ENCODE results near the gene IFNA2.
A peak's percentile ranks its signal among the peaks of the same experiment; 100 is the strongest.

The IFNA2 gene

GRCh38 chr9:21350787-21351186 is 34.4 kb downstream of the IFNA2 start, which contains the start of gene IFNA6:
IFNA6 (minus strand) TSS chr9:21350887; CDS start chr9:21350887, 0 bp downstream.
- TF ChIP-seq, protein P1, sequence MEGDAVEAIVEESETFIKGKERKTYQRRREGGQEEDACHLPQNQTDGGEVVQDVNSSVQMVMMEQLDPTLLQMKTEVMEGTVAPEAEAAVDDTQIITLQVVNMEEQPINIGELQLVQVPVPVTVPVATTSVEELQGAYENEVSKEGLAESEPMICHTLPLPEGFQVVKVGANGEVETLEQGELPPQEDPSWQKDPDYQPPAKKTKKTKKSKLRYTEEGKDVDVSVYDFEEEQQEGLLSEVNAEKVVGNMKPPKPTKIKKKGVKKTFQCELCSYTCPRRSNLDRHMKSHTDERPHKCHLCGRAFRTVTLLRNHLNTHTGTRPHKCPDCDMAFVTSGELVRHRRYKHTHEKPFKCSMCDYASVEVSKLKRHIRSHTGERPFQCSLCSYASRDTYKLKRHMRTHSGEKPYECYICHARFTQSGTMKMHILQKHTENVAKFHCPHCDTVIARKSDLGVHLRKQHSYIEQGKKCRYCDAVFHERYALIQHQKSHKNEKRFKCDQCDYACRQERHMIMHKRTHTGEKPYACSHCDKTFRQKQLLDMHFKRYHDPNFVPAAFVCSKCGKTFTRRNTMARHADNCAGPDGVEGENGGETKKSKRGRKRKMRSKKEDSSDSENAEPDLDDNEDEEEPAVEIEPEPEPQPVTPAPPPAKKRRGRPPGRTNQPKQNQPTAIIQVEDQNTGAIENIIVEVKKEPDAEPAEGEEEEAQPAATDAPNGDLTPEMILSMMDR (IDR thresholded peaks at IDR 0.05; ENCODE audit: low read depth, low read length, missing control alignments) = no peak
- no peak within 1 kb of the TSS for H3K4me3 ChIP-seq (replicated peaks; ENCODE audit: low read depth, low read length)
- DNase-seq (ENCODE audit: extremely low read depth, low read depth) = no peak

DNA sequence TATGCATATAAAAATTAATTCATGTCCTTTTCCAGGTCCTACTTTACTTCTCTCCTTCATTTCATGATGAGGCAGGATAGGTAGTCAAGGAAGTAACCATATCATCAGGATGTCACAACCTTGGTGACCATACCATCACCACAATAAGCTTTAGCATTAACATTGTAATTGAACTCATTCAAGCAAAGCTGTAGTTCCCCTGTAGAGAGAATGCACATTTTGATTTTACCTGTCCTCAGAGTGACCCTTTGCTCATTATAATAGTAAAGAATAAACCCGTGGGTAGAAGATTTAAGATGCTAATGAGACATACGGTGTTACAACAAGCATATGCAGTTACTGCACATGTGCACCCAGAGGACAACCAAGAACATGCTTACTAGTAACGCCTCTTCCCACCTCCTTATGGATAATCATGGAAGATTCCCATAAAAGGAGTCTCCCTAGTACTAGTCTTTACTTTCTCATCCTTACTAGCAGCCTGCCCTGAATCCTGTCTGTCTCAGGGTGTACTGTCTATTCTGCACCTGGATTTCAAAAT is 36.7 kb downstream of the IFNA2 start:
- DNase-seq (ENCODE audit: extremely low read depth, low read depth) = no peak
- no peak overlapping the region for H3K4me3 ChIP-seq (replicated peaks; ENCODE audit: low read depth, low read length)
- TF ChIP-seq, protein P1 (IDR thresholded peaks at IDR 0.05; ENCODE audit: low read depth, low read length, missing control alignments) = no peak

DNA sequence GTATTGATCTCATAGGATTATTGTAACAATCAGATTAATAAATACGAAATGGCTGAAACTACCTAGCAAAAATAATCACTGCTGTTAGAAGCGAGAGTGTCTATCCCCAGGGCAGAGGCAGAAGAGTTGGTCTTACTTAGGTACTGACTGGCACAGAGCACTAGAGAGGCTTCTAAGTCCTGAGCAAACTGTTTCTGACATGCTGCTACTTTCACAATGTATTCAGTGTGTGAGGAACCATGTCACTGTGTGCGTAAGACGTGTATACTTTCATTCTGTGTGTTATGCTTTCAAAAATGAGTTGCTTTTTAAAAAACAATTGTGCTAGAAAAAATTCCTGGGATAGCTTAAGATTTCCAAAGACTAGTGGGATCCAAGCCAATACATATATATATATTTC is 44.5 kb downstream of the IFNA2 start:
- no peak overlapping the region for H3K4me3 ChIP-seq (replicated peaks; ENCODE audit: low read depth, low read length)
- DNase-seq (ENCODE audit: extremely low read depth, low read depth) = no peak
- TF ChIP-seq, protein P1 (IDR thresholded peaks at IDR 0.05; ENCODE audit: low read depth, low read length, missing control alignments) = no peak

DNA sequence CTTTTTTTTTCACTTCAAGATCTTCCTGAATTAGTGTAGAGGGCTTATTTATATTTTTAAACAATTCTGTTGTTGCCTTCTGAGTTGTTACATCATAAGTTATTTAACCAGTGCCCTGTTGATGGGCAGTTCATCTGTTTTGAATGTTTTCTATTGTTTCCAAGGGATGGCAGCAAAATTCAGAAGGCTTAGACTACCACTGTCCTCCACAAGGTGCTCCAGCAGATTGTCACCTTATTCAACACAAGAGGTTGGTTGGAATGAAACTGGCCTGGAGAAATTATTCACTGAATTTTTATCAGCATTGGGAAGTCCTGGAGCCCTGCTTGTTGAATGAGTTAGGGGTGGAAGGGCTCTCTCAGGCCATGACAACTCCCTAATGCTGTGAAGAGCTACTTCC is 48.7 kb downstream of the IFNA2 start:
- TF ChIP-seq, protein P1 (IDR thresholded peaks at IDR 0.05; ENCODE audit: low read depth, low read length, missing control alignments) = no peak
- no peak for DNase-seq (ENCODE audit: extremely low read depth, low read depth)
- H3K4me3 ChIP-seq (replicated peaks; ENCODE audit: low read depth, low read length) = no peak overlapping the region

DNA sequence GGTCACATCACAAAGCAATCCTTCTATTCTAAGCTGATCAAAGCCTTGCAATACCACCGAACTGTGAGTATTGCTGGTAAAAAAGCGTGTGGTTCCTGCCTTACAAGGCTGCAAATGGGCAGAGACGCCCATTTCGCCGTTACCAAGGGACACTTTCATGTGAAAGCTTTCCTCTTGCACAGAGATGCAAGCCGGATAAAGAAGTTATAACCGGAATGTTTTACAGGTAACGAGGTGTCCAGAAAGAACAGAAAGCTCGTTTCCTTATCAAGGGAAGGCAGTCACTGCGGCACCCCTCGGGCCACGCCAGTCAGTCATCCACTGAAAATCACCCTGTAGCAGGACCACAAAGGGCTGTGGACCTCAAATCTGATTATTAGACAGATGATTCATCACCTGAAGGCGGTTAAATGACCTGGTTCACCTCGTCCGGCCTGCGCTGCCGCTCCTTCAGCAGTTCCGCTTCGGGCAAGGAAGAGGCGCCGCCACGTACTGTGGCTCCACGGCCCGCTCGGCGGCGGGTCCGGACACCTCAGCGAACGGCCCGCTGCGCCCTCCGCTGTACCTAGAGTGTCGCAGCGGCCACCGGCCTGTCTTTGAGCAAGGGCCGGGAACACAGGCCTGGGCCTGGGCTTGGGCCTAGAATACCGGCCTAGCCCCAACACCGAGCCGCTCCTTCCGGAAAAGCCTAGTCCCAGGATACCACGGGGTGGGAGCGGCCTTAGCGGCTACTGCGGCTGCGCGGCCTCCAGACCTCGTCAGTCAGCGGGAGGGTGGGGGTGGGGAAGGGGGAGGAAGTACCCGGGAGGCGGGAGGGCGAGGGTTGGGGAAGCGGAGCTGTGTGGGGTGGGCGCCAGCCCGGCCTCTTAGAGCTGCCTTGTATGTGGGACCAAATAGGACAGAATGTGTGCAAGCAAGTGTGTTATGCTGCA is 50.2 kb downstream of the IFNA2 start, which contains the start of gene KLHL9:
Gene KLHL9, minus strand, starts transcription at position 704 of the 932 bp plus-strand sequence. Its CDS starts 545 bp downstream, at position 159.
- H3K4me3 ChIP-seq (replicated peaks; ENCODE audit: low read depth, low read length) = peak within 1 kb of the TSS; percentile 79
- DNase-seq (ENCODE audit: extremely low read depth, low read depth) = peak; percentile 66
- TF ChIP-seq, protein P1 (IDR thresholded peaks at IDR 0.05; ENCODE audit: low read depth, low read length, missing control alignments) = no peak

Measured in HFF-Myc (cell line).